ENCODE data around the gene ZDHHC17.
"Not testable (repeated sequence)": the region's sequence is repeated elsewhere in the genome, so short reads cannot be mapped to it uniquely, and the experiment has no call there.

ZDHHC17 gene, protein sequence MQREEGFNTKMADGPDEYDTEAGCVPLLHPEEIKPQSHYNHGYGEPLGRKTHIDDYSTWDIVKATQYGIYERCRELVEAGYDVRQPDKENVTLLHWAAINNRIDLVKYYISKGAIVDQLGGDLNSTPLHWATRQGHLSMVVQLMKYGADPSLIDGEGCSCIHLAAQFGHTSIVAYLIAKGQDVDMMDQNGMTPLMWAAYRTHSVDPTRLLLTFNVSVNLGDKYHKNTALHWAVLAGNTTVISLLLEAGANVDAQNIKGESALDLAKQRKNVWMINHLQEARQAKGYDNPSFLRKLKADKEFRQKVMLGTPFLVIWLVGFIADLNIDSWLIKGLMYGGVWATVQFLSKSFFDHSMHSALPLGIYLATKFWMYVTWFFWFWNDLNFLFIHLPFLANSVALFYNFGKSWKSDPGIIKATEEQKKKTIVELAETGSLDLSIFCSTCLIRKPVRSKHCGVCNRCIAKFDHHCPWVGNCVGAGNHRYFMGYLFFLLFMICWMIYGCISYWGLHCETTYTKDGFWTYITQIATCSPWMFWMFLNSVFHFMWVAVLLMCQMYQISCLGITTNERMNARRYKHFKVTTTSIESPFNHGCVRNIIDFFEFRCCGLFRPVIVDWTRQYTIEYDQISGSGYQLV

DNA sequence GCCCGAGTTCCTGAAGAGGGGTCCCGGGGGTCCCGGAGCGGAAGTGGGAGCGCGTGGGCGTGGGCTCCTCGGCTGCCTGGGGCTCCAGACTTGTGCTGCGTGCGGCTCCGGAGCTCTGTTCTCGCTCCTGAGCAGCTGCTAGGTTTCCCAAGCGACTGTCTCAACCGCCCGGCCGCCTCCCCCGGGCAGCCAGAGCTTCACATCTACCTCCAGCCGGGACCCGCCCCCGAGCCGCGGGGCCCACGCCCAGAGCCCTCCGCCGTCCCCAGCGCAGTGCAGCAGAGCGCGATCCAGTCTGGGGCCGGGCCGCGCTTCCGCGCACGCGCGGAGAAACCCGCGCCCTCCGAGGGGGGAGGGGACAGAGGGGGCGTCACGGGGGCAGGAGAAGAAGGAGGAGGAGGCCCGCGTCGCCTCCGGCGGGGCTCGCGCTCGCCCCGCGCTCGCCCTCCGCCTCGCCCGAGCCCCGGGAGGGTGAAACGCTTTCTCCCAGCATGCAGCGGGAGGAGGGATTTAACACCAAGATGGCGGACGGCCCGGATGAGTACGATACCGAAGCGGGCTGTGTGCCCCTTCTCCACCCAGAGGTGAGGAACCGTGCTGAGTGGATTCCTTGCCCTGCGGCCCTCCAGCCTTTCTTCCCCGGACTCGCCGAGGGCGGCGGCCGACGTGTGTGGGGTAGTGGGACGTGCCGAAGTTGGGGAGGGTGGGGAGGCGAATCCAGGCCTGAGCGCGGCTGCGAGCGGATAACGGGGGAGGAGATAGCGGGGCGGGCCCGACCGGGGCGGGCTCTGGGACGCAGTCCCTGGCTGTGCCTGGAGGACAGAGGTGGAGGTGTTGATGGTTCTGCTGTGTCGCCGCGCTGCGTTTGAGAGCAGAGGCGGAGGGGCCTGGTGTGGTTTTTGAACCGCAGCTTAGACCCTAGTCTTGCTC lies at the start of gene ZDHHC17:
Gene ZDHHC17 (plus strand): TSS at position 370 of the 930 bp plus-strand sequence. CDS start 122 bp downstream, at position 492.
- peak; percentile 88 for DNase-seq (ENCODE audit: low spot score)

DNA sequence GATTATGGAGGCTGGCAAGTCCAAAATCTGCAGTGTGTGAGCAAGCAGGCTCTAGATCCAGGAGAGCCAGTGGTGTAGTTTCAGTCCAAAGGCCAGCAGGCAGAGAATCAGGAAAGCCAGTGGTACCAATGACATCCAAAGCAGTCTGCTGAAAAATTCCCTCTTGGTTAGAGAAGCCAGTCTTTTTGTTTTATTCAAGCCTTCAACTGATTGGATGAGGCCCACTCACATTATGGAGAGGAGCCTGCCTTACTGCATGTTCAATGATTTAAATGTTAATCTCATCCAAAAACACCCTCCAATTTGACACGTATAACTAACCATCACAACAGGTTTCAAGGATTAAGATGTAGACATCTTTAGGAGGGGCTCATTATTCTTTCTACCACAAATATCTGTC lies 49.5 kb upstream of the ZDHHC17 start:
- no peak for DNase-seq (ENCODE audit: low spot score)

DNA sequence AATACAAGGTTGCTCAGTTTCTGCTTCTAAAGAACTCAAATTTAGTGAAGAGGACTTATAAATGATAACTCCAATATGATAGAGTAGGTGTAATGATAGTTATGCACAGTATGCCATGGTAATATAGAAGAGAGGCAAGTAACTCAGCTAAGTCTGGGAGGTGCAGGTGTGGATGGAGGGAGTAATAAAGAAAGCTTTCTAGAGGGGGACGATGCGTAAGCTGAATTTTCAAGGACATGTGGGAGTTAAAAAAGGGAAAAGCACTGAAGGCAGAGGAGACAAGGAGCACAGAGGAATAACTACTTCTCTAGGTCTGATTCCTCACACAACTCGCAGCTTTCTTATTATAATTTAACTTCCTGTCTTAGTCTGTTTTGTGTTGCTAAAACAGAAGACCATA lies 49.1 kb upstream of the ZDHHC17 start:
- DNase-seq (ENCODE audit: low spot score) = no peak

DNA sequence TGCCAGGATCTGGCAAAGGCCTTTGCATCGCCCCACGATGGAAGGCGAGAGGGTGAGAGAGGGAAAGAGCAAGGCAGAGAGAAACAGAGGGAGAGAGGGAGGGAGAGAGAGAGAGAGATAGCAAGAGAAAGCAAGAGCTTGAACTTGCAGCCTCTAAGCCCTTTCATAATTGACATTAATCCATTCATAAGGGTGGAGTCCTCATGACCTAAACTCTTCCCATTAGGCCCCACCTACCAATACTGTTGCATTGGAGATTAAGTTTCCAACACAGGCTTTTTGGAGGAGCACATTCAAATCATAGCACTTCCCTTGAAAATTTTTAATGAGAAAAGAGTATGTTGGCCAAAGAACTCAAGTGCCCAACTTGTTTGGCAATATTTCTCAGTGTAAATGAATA lies 48.6 kb upstream of the ZDHHC17 start:
- DNase-seq (ENCODE audit: low spot score) = no peak

DNA sequence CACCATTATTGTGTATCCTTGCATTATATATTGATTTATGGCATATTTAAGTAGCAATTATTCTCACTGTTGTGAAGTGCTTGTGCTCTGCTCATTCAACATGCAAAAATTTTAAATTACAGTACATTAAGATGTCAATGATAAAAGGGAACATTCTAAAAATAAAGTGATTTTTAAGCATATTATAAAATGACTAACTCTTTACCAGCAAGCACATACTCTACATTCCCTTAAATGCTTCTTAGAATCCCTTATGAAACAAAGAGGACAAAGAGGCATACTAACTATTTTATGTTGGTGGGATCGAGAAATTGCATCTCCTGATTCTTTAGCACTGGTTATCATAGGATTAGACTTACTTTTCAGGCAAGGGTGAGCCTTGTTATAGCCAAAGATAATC lies 46.6 kb upstream of the ZDHHC17 start:
- DNase-seq (ENCODE audit: low spot score) = no peak

DNA sequence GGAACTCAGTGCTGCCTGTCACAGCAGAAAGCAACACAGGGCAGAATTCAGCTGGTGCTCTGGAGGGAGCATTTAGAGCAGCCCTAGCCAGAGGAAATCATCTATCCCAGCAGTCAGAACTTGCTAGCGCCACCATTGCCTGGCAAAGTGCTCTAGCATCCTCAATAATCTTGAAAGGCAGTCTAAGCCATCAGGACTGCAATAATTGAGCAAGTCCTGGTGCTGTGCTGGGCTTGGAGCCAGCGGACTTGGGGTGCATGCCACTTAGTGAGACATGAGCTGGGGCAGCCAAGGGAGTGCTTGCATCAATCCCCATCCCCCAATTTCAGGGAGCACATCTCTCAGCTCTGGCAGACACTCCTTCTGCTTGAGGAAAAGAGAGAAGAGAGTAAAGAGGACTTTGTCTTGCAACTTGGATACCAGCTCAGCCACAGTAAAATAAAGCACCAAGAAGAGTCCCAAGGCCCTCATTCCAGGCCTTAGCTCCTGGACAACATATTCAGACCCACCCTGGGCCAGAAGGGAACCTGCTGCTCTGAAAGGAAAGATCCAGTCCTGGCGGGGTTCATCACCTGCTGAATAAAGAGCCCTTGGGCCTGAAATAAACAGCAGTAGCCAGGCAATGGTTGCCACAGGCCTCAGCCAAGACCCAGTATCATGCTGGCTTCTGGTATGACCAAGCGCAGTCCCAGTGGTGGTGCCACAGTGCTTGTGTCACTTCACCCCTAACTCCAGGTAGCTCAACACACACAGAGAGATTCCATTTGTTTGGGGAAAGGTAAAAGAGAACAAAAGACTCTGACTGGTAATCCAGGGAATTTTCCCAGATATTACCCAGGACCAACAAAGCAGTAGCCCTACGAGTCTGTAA lies 44.5 kb upstream of the ZDHHC17 start:
- DNase-seq (ENCODE audit: low spot score) = no peak

DNA sequence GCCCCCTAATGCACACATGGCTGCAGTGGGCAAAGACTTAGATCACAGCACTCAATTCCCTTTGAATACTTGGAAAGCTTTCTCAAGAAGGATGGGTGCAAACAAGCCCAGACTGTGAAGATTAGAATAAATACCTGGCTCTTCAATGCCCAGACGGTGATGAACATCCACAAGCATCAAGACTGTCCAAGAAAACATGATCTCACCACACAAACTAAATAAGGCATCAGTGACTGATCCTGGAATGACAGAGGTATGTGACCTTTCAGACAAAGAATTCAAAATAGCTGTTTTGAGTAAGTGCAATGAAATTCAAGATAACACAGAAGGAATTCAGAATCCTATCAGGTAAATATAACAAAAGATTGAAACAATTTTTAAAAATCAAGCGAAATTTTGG lies 43.8 kb upstream of the ZDHHC17 start:
- DNase-seq (ENCODE audit: low spot score) = no peak

DNA sequence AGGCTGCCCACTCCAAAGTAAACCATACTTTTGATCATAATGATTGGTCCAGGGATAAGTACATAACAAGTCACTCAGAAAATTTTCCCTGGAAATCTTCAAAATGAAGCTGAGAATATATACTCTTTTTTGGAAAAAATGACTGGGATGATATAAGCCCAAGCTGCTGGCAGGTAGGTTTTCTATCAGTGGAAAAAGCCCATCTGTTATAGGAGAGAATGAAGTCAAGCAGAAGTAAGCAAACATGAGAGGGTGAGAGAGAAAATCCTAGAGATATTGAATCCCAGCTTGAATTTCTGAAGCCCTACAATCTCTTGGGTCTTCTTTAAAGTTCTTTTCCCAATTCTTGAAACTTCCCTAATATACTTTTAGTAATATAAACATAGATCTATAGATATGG lies 37.3 kb upstream of the ZDHHC17 start:
- DNase-seq (ENCODE audit: low spot score) = no peak

DNA sequence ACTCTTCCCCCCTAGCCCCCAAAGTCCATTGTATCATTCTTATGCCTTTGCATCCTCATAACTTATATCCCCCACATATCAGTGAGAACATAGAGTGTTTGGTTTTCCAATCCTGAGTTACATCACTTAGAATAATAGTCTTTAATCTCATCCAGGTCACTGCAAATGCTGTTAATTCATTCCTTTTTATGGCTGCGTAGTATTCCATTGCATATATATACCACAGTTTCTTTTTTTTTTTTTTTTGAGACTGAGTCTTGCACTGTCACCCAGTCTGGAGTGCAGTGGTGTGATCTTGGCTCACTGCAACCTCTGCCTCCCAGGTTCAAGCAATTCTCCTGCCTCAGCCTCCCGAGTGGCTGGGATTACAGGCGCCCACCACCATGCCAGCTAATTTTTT lies 31.7 kb upstream of the ZDHHC17 start:
- DNase-seq (ENCODE audit: low spot score) = not testable (repeated sequence)

DNA sequence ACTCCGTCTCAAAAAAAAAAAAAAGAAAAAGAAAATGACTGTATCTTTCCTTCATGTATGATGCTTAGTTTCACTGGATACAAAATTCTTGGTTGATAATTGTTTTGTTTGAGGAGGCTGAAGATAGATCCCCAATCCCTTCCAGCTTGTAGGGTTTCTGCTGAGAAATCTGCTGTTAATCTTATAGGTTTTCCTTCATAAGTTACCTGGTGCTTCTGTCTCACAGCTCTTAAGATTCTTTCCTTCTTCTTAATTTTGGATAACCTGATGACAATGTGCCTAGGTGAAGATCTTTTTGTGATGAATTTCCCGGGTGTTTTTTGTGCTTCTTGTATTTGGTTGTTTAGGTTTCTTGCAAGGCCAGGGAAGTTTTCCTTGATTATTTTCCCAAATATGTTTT lies 26.2 kb upstream of the ZDHHC17 start:
- not testable (repeated sequence) for DNase-seq (ENCODE audit: low spot score)

DNA sequence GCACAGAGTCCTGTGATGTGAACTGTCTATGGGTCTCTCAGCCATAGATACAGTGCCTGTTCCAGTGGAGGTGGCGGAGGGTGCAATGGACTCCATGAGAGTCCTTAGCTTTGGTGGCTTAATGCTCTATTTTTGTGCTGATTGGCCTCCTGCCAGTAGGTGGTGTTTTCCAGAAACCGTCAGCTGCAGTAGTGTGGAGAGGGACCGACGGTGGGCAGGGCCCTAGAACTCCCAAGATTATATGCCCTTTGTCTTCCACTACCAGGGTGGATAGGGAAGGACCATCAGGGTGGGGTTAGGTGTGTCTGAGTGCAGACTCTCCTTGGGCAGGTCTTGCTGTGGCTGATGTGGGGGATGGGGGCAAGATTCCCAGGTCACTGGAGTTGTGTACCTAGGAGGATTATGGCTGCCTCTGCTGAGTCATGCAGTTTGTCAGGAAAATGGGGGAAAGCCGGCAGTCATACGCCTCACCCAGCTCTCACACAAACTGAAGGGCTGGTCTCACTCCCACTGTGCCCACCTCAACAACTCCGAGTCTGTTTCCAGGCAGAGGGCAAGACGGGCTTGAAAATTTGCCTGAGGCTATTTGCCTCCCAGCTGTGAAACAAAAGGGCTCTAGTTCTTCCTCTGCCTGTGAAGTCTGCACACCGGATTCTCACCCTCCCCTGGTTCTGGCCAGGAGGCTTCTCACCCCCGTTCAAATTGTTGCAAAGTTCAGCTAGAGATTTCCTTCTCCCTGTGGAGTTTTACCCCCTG lies 24.9 kb upstream of the ZDHHC17 start:
- peak; percentile 15 for DNase-seq (ENCODE audit: low spot score)

DNA sequence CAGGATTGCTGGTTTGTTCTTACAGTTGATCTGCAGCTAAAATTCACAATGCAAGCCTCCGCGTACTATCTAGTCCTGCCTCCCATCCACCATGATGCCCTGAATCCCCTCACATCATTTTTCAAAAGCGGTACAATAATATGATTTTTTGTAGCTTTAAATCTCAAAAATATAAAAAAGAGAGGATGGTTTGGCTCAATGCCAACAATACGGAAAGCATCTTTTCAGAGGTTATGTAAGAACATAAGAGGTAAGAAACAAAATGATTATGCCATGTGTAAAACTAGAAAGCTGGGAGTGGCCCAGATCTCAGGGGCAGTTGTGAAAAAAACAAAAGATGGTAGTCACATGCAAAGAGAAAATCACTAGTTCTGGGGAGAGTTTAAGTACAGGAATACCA lies 24.0 kb upstream of the ZDHHC17 start:
- DNase-seq (ENCODE audit: low spot score) = peak; percentile 12

DNA sequence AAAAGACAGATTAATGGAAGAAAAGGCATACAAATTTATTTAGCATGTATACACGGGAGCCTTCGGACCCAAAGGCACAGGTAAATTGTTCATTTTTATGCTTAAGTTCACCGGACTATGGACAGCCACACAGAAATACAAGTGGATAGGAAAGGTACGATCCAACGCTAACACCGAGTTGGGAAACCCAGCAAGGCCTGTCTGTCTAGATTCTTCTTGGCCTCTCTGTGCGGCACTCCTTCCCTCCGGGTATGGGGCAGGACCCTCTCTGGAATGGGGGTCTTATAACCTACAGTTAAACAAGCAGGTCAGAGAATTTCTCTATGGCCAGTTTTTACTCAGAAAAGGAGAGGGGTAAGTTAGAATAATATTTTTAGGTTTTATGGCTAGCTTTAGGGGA lies 23.4 kb upstream of the ZDHHC17 start:
- no peak for DNase-seq (ENCODE audit: low spot score)

DNA sequence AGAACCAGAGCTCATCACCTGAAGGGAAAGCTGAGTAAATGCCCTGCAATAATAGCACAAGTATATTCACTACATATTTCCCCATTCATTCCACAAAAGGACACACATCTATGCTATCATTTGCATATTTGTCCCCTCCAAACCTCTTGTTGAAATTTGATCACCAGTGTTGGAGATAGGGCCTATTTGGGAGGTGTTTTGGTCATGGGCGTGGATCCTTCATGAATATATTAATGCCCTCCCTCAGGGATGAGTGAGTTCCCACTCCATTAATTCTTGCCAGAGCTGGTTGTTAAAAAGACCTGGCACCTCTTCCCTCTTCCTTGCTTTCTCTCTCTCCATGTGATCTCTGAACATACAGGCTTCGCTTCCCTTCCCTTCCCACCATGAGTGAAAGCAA lies 18.6 kb upstream of the ZDHHC17 start:
- no peak for DNase-seq (ENCODE audit: low spot score)

DNA sequence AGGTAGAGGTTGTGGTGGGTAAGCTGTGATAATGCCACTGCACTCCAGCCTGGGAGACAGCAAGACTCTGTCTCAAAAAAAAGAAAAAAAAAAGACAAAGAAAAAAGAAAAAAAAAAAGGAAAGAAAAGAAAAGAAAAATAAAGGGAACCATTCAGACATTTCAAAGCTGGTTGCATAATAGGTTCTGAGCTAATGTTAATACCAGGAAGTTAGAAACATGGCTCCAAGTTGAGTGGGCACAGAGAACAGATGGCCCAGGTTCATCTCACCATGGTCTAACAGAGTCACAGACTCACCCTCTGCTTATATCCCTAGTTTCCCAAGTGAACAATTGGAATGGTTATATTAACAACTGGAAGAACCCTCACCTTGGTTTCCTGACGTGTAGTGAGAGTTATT lies 17.4 kb upstream of the ZDHHC17 start:
- no peak for DNase-seq (ENCODE audit: low spot score)

DNA sequence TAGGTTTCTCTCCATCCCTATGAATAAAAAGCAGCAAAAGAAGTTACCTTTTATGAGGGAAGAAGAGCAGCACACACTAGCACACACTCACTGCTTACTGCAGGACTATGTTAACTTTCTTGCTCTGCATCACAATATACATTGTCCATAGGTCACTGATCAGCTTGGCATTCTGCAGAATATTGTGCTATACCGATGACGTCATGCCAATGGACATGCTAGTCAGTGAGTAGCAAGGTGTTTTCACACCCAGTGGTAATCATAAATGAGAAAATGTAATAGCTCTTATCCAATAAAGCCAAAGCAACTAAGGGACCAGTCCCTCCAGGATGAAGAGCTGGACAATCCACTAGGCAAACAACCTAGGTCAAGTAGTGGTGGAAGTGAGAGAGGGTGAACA lies 16.7 kb upstream of the ZDHHC17 start:
- DNase-seq (ENCODE audit: low spot score) = no peak

DNA sequence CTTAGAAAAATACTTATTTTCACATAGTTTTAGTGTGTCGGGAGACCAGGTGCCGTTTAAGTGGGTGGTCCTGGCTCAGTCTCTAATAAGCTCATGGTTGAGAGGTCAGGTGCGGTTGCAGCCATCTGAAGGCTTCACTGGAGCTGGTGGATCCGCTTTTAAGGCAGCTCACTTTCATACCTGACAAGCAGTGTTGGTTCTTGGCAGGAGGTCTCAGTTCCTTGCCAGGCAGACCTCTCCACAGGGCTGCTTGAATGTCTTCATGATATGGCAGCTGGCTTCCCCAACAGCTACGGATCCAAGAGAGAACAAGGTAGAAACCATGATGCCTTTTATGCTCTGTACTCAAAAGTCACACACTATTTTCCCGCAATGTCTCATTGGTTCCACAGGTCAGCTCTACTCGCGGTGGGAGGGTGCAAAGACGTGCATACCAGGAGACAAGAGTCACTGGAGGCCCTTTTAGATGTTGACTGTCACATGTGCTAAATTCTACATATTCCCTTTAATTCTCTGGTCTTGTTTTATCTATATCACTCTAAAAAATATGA lies 8.0 kb upstream of the ZDHHC17 start:
- DNase-seq (ENCODE audit: low spot score) = no peak

DNA sequence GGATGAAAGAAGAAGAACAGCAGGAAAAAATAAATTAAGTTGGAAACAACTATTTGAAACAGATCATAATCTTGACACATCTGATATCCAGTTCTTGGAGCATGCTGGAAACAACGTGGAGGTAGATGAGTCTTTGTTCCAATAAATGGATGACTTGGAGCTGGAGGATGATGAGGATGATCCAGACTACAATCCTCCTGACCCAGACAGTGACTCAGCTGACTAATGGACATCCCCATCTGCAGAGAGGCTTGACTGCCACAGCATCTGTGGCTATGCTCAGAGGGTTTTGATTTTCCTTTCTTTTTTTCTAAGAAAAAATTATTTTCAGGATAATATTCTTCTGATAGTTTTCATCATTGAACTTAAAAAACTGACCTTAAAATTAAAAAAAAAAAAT lies 6.2 kb upstream of the ZDHHC17 start:
- DNase-seq (ENCODE audit: low spot score) = no peak

DNA sequence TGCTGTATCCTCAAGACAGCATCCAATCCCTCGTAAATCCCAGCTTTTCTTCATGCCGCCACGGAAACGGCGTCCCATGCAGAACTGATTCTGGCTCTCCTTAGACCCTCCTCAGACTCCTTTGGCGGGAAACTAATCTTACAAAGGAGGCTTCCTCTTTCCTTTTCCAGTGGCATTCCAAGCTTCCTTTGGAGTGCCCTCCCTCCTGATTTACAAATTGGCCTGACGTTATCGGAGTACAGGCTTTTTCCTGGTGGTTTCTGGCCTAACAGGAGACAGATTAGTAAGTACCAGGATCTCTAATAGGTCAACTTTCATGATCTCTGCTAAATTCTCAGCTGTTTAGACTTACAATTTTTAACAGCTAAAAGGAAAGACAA lies 1.3 kb upstream of the ZDHHC17 start:
- no peak for DNase-seq (ENCODE audit: low spot score)

DNA sequence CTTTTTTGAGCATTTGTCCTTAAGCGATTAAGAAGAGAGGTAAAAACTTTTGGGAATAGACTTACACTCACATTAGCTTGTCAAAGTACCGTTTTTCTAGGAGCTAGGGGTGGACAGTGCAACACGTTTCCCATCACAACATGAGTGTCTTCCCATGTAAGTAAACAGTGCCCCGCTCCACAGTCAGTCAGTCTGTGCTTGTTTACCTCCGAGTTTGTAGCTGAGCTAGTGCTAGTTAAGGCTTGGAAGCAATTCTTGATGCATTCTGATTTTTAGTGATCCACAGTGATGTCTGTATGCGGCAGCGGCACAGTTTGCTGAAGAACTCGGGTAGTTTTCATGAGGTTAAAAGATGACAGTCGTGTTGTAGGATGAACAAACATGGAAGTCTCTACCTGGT lies 941 bp downstream of the ZDHHC17 start:
- peak; percentile 36 for DNase-seq (ENCODE audit: low spot score)

DNA sequence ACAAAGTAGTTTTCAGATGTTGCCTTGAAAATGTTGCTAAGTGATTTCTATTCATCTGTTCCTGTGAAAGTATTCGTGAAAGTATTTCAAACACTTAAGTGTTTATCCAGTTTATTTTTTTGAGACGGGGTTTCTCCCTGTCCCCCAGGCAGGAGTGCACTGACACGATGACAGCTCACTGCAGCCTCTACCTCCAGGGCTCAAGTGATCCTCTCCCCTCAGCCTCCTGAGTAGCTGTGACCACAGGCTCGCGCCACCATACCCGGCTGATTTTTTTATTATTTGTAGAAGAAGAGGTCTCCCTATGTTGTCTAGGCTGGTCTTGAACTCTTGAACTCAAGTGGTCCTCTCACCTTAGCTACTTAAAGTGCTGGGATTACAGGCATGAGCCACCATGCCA lies 1.7 kb downstream of the ZDHHC17 start:
- DNase-seq (ENCODE audit: low spot score) = no peak
